GM19468 (cell line): ENCODE results near the gene H6PD.

ENCODE experiments used
- ATAC-seq: cut with Tn5 transposase; IDR thresholded peaks from one replicate; pipeline ENCODE4 v1.9.1; 2021; ENCODE audit warnings: mild to moderate bottlenecking, moderate library complexity, moderate number of reproducible peaks; ENCODE audit not compliant: unreplicated experiment; ENCODE audit errors: extremely low read depth

H6PD gene

DNA sequence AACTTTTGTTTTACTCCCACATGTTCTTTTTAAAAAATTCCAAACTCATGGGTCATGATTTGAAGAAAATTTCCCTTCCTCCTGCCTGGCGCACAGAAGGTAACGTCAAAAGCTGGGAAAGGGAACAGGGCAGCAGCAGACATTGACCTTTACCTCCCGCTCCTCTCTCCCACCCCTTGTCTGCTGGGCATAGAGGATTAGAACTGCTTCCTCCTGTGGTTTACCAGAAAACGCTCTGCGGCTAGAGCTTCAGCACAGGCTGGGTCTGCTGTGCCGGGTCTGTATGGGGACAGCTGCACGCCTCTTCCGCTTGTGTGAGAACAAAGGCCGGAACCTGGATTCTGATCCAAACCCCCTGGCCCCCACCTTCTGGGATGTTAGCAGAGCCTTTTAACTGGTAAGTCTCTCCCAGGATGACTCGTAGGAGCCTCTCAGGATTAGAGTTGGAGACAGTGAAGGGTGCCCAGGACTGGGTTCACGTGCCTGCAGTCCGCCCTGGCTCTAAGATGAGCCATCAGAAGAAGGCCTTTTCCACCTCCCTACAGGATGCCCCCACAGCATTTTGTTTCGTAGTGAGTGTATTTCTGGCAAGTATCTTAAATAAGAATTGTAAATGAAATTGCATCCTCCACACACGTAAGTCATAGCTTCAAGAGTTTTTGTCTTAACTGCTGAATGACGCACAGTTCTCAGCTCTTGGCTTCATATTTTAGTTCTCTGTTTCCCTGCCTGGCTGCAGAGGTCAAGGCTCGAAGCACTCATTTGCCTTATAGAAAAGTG, 5.2 kb downstream of the H6PD start:
- ATAC-seq, result no peak

DNA sequence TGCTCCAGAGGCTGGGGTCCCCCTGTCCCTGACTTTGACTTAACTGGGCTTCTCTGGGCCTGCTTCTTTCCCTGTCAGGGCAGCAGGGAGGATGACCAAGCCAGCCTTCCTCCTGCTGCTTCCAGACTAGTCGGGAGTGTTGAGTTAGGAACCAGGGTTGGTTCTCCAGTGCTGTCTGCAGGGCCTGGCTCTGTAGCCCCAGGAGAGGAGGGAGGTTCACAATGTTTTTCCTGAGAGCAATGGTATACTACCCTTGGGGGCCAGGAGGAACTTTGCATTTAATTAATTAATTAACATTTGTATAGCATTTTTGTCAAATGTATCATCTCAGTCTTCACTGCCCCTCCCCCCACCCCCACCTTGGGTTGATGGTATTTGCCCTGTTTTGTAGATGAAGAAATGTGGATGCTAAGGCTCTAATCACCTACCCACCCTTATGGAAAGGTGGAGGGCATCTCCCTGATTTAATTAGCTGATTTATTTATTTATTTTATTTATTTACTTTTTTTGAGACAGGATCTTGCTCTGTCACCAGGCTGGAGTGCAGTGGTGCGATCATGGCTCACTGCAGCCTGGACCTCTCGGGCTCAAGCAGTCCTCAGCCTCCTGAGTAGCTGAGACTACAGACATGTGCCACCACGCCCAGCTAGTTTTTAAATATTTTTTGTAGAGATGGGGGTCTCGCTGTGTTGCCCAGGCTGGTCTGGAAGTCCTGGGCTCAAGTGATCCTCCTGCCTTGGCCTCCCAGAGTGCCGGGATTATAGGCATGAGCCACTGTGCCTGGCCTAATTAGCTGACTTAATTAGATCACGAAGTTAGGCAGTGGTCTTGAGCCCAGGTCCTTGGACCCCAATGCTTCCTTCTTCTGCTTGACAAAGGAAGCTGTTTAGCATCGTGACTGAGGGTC, 6.6 kb downstream of the H6PD start:
- ATAC-seq, result no peak

DNA sequence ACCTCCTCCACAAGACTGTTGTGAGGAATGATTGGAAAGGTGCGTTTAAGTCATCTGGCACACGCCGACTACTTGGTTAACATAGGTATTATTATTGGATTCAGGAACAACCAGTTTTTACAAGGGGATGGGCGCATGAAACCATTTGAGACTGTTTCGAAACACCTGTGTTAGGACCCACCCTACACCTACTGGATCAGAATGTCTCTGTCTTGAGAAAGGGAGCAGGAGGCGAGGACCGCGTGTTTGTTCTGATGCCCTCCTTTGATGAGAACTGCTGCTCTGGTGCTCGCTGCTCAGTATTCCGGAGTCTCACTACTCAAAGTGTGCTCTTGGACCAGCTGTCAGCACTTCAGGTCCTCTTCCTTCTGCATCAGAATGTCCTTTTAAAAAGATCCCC, 7.3 kb downstream of the H6PD start:
- no peak for ATAC-seq

DNA sequence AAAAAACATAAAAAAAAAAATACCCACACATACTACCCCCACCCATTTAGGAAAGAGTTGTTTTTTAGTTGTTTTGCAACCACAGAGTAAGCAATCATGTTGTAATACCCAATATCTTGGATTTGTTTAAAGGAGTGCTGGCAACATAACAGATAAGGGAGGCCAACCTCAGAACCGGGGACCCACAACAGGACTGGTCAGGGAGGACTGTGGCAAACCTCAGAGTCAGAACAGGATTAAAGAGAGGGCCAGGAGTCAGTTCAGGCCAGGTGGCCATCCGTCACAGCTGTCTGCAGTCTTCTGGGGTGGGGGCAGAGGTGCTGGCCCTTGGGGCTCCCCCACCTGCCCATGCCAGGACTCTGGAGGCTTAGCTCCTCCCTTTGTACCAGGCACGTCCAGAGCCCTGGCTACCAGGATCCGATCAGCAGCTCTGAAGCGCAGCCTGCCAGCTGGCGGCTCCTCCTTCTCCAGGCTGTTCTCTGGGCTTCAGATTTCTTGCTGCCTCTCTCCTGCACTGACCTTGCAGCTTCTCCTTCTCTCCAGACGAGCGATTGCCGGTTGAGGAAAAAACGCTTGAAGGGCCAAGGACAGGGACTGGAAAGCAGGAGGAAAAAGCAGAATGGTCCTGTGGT, 7.9 kb downstream of the H6PD start:
- no peak for ATAC-seq

DNA sequence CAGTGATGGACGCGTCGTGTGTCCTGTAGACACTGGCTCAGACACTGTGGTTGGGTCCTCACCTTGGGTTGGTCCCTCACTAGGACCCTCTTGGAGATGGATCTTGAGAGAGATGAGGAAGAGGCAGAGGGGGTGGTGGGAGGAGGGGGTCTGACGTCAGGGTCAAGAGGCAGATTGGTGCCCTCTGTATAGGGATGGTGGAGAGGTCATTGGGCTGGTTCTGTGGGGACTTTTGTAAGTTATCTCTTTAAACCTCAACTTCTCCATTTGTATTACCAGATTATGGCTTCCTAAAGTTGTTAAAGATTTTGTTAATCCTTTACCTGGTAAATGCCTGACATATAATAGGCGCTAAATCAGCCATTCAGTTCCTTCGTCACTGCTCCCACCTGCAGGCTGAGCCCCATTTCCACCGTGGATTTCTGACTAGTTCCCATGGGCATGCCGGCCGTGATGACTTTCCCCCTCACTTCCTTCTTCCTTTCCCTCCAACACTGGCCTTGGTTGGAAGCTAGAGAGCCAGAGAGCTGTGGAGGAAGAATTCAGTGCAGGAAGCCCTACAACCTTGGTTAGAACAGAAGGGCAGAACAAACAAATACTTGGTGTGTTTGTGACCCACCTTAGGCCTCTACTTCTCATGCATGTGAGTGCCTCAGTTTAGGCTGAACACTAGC, 8.6 kb downstream of the H6PD start:
- ATAC-seq, result no peak

DNA sequence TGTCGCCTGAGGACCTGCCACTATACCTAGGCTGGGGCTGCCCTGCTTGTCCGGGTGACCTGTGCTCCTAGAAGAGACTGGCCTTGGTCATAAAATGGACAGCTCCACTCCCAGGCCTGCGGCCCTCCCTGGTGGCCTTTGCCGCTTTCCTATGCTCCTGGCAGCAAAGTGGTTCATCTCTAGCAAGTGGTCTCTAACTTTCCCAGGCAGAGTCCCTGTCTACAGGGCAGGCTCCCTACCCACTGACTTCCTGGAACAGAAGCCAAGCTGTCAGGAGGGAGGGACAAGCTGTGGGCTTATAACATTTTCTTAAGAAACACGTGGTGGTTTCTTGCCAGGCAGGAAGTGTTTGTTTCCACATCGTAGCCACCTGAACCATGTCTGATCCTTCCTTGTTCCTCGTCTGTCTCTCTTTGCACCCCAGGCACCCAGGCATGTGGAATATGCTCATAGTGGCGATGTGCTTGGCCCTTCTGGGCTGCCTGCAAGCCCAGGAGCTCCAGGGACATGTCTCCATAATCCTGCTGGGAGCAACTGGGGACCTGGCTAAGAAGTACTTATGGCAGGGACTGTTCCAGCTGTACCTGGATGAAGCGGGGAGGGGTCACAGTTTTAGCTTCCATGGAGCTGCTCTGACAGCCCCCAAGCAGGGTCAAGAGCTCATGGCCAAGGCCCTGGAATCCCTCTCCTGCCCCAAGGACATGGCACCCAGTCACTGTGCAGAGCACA, 10.1 kb downstream of the H6PD start:
- no peak for ATAC-seq

DNA sequence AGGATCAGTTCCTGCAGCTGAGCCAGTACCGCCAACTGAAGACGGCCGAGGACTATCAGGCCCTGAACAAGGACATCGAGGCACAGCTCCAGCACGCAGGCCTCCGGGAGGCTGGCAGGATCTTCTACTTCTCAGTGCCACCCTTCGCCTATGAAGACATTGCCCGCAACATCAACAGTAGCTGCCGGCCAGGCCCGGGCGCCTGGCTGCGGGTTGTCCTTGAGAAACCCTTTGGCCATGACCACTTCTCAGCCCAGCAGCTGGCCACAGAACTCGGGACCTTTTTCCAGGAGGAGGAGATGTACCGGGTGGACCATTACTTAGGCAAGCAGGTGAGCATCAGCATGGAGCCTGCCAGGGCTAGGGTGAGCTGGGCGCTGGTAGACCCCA, 10.7 kb downstream of the H6PD start:
- no peak for ATAC-seq

DNA sequence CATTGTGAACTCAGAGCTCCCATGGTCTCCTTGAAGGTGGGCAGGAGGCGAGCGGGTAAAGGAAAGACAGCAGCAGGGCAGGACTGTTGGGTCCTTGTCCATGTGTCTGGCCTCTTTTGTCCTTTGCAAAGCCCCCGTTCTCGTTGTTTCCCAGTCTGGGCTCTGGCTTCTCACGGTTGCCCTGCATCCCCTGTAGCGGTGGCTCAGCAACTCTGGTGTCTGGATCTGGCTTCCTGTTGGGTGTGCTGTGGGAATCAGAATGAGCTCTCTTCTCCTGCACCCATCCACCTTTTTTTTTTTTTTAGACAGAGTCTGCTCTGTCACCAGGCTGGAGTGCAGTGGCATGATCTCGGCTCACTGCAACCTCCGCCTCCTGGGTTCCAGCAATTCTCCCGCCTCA, 11.1 kb downstream of the H6PD start:
- ATAC-seq, result no peak

DNA sequence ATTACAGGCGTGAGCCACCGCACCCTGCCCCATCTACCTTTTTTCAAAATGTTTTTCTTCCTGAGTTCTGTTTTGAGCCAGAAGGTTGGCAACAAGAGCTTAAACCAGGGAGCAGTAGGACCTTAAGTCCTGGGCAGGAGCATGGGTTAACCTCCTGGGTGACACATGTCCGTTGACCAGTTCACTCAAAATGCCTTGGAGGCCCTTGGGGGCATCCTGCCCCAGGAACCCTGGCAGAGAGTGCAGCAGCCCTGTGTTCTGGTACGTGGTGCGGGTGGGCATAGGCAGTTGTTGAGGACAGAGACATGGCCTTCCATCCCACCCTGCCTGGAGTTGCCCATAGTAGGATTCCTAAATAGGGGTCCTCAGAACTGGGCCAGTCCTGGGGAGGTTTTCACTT, 11.6 kb downstream of the H6PD start:
- ATAC-seq, result no peak

DNA sequence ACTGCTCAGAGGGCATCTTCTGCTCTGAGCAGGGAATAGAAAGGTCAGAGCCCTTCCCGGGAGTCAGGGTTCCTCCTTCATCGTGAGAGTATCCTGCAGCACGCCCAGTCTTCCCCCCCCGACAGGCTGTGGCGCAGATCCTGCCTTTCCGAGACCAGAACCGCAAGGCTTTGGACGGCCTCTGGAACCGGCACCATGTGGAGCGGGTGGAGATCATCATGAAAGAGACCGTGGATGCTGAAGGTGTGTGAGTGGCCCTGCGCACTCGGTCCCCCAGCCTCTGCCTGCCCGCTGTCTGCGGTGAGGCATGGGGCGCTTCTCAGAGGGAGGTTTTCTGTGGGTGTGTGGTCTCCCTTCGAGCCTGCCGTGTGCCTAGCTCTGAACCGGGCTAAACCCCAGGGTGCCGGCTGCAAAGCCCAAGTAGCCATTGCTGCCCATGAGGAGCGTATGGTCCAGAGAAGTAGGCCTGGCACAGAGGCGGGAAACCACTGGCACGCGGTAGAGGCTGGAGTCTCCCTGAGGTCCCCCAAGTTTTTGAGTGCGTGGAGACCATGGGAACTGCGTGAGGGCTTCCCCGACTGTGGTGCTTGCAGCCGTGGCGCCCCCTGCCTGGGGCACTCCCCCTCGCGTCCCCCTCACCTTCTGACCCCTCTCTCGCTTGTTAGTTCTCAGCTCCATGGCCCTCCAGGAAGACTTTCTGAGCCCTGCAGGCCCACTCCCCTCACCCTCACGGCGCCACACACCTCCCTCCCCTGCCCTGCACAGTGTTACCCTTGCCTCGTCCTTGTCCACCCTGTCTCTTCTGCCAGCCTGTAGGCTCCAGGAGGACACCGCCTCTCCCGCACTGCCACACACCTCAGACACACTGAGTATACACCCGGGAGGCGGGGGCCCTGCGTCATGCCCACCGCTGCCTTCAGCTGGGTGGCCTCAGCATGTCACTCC, 12.5 kb downstream of the H6PD start:
- no peak for ATAC-seq

DNA sequence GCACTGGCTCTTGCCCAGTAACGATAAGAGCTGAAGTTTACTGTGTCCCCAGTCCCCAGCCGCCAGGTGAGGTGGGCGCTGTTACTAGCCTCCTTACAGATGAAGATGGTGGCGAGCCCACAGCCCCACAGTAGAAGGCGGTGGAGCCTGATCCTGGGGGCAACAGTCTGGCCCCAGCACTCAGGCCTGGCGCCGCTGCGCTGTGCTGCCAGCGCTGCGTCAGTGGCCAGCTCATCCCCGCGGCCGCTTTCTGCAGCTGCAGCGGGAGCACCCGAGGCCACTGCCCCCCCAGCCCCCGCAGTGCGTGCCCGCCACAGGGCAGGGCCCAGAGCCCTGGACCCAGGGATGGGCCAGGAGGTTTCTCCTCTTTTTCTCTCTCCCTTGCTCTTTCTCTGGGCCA, 13.3 kb downstream of the H6PD start:
- no peak for ATAC-seq

DNA sequence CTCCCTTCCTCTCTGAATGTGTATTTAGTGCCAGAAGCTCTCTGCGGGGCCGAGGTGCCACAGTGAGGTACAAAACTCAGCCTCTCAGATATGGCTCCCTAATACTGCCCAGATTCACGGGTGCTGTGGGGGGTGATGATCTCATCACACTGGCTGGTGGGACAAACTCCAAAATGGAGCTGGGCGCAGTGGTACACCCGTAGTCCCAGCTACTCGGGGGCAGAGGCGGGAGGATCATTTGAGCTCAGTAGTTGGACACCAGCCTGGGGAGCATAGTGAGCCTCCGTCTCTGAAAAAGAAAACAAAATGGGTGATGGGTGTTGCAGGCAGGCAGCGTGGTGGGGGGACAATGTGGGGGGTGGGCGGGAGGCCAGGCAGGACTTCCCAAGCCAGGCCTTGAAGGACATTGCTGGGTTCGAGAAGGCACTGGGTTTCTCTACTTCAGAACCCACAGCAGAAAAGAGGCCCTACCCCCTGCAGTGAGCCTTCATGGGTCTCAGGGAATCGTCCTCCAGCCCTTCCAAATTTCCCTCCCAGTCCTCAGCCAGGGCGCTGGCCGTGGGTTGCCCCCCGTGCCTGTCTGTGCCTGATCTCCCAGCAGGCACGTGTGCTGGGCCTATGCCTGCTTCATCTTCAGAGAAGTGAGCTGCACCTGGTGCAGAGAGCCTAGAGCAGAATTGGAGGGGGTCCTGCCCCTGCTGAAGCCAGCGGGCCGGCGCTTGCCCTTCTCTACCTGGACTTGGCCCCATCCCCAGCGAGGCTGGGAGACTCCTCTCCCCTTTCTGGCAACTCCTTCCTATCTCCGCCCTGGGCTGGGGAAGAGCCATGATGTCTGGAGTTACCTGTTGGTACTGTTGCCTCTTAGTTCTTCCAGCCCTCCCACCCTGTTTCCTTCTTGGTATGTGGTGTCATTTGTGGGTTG, 14.0 kb downstream of the H6PD start:
- ATAC-seq, result no peak

DNA sequence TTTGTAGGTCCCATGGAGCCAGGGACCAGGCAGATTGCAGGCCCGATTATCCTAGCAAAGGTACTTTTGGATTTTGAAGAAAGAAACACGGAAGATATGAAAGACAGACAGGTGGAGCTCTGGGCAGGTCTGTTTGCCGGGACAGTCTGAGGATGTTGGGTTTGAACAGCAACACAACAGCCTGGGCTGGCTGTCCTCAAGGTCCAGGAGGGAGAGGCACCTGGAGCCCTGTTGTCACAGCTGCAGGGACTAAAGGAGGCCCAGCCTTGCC, 14.6 kb downstream of the H6PD start:
- ATAC-seq, result no peak

DNA sequence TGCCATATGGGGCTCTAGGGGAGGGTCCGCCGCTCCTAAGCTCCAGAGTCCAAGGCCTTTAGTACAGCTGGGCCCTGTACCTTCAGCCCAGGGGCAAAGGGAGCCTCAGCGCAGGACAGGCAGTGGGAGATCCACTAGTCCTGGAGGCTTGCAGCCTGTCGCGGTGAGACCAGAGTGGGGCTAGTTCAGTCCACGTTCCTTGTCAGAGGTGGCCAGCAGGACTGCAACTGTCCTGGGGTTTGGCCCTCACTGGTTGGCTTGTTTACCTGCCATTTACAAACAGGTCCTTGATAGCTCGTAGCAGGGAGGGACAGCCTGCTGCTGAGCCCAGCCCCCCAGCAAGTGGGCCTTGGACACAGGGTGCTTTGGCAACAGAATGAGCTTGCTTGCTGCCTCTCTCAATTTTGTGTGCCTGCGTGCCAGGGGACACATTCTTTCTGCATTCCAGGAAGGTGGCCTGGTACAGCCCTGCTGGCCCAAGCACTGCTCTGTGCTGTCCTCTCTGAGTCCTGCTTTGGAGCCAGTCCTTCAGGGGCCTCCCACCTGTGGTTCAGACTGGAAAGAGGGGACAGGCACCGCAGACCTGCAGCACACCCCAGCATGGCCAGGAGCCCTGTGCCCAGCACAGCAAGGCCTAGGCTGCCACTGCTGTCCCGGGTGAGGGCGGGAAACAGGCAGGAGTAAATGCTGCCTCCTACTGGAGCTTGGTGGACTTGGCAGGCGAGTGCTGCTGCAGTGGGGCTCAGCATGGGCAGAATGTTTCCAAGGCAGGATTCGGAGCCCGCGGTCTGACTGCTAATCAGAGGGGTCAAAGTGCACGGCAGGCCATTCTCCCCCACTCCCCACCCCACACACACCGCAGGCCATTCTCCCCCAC, 15.2 kb downstream of the H6PD start:
- no peak for ATAC-seq

DNA sequence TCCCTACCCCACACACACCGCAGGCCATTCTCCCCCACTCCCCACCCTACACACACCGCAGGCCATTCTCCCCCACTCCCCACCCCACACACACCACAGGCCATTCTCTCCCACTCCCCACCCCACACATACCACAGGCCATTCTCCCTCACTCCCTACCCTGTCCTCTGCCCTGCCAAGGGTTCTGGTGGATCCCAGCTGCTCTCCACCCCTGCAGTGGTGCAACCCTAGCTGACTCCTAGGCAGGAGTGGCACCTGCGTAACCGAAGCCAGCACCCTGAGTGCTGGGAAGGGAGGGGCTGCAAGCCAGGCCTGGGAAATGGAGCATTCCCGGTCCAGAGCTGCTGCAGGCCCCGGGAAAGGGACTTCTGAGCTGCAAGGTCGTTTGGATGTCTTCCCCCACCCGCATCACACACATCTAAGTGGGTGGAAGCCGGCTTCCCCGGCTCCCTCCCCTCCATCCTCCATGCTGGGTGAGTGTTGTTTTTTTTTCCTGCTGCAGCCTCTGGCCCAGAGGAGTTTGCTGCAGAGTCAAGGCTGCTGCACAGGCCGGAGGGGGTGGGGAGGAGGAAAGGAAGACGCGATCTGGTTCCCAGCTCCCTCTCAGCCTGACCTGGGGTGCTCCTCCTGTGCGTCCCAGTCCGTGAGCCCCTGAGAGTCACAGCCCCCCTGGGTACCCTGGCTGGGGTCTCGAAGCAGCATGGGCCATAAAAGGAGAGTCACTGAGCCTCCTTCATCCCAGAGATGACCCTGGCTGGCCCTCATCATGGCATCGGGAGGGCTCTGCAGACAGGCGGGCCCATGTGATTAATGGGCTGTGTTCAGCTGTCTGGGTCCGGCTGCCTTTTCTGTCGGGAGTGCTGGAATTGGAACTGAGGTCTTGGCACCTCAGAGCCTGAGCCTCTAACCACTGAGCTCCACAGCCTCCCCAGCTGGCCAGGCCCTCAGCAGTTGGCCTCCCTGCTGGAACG, 16.1 kb downstream of the H6PD start:
- no peak for ATAC-seq

DNA sequence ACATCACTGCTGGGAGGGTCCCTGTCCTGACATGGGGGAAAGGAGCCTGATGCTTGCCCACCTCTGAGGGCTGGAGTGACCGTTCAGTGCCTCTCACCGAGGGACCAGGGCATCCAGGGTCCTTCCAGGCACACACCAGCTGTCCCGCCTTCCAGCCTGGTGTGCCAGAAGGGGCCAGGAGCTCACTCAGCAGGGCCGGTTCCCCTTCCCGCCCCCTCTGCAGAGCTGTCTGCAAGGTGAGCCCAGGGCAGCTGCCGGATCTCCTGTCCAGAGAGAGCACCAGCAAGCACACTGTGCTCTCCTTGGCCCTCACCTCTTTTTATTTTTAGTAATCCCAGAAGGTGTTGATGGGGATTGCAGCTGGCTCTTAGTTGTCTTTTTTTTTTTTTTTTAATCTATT, 16.9 kb downstream of the H6PD start:
- no peak for ATAC-seq
